AG10803 (cell line): ENCODE results near the gene HNRNPF.
A peak's percentile ranks its signal among the peaks of the same experiment; 100 is the strongest.

Experiments
- DNase-seq: peaks from one replicate; pipeline ENCODE4 v3.0.0; 2010; ENCODE audit warnings: low read depth
- H3K4me3 ChIP-seq: 2 replicates; pipeline ENCODE4 v1.5.1; 2011; ENCODE audit warnings: mild to moderate bottlenecking, low read length, control low read depth
- TF ChIP-seq, protein P1 (sequence below): conservative IDR thresholded peaks from 2 replicates; pipeline ENCODE4 v1.5.1; 2011; ENCODE audit warnings: mild to moderate bottlenecking, low read length, control low read depth, inconsistent platforms

Gene HNRNPF

GRCh38 chr10:43383204-43383971 lies 25.6 kb downstream of the HNRNPF start:
- TF ChIP-seq, protein P1, sequence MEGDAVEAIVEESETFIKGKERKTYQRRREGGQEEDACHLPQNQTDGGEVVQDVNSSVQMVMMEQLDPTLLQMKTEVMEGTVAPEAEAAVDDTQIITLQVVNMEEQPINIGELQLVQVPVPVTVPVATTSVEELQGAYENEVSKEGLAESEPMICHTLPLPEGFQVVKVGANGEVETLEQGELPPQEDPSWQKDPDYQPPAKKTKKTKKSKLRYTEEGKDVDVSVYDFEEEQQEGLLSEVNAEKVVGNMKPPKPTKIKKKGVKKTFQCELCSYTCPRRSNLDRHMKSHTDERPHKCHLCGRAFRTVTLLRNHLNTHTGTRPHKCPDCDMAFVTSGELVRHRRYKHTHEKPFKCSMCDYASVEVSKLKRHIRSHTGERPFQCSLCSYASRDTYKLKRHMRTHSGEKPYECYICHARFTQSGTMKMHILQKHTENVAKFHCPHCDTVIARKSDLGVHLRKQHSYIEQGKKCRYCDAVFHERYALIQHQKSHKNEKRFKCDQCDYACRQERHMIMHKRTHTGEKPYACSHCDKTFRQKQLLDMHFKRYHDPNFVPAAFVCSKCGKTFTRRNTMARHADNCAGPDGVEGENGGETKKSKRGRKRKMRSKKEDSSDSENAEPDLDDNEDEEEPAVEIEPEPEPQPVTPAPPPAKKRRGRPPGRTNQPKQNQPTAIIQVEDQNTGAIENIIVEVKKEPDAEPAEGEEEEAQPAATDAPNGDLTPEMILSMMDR = no peak
- no peak overlapping the region for H3K4me3 ChIP-seq
- DNase-seq = peak; percentile 40

DNA sequence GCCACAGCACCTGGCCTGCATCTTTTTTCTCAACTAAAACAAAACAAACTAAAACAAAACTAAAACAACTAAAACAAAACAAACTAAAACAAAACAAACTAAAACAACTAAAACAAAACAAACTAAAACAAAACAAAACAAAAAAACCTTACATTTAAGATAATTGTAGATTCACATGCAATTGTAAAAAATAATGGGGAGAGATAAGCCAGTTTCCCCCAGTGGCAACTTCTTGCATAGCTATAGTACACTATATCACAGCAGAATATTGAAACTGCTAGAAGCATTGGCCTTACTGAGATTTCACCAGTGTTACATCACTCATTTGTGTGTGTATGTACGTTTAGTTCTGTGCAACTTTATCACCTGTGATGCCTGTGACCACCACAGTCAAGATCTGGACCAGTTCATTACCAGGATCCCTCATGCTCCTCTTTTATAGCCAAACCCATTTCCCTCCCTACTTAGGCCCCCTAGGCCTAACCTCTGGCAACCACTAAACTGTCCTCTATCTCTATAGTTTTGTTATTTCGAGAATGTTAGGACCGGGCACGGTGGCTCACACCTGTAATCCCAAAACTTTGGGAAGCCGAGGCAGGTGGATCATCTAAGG lies 28.3 kb downstream of the HNRNPF start:
- H3K4me3 ChIP-seq = no peak overlapping the region
- peak; percentile 48 for DNase-seq
- TF ChIP-seq, protein P1 = peak; percentile 34

- TF ChIP-seq, protein P1 = no peak
These were observed 31.5 kb downstream of the HNRNPF start for GRCh38 chr10:43377424-43377883.

GRCh38 chr10:43376828-43377423 lies 32.1 kb downstream of the HNRNPF start:
- H3K4me3 ChIP-seq = no peak overlapping the region
- DNase-seq = no peak
- TF ChIP-seq, protein P1 = no peak

More at GRCh38 chr10:43377424-43377883, 31.5 kb downstream of the HNRNPF start:
- DNase-seq = no peak
- H3K4me3 ChIP-seq = no peak overlapping the region

- H3K4me3 ChIP-seq = no peak overlapping the region
These were observed 32.8 kb downstream of the HNRNPF start for GRCh38 chr10:43376046-43376635.

GRCh38 chr10:43375401-43376020 lies 33.5 kb downstream of the HNRNPF start:
- no peak overlapping the region for H3K4me3 ChIP-seq
- no peak for DNase-seq
- TF ChIP-seq, protein P1 = no peak

More at GRCh38 chr10:43376046-43376635, 32.8 kb downstream of the HNRNPF start:
- TF ChIP-seq, protein P1 = no peak
- DNase-seq = no peak
